CMK (cell line): Measurements from ENCODE around the gene HBA1.
"Not testable (repeated sequence)": the region's sequence is repeated elsewhere in the genome, so short reads cannot be mapped to it uniquely, and the experiment has no call there.

Experiments used
- DNase-seq: peaks from one replicate; pipeline ENCODE4 v3.0.0-alpha.2; 2010; ENCODE audit warnings: low read depth

The HBA1 gene

DNA sequence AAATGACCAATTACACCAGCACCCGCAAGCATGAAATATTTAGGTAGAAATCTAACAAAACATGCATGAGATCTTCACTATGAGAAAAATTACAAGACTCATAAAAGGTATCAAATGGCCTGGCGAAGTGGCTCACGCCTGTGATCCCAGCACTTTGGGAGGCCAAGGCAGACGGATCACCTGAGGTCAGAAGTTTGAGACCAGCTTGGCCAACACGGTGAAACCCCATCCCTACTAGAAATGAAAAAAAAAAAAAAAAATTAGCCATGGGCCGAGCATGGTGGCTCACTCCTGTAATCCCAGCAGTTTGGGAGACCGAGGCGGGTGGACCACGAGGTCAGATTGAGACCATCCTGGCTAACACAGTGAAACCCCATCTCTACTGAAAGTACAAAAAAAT, 27.6 kb downstream of the HBA1 start:
- not testable (repeated sequence) for DNase-seq

DNA sequence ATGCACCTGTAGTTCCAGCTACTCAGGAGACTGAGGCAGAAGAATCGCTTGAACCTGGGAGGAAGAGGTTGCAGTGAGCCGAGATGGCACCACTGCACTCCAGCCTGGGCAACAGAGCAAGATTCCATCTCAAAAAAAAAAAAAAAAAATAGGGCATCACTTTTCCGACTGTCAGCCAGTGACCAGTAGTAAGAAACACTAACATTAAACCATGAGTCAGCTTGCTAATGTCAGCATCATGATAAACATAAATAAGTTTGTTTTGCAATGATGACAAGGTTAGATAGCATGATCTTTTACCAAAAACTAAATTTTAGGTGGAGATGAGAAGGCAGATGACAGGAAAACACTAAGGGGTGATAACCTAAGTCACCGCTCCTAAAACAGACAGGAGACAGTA, 32.9 kb downstream of the HBA1 start:
- not testable (repeated sequence) for DNase-seq

DNA sequence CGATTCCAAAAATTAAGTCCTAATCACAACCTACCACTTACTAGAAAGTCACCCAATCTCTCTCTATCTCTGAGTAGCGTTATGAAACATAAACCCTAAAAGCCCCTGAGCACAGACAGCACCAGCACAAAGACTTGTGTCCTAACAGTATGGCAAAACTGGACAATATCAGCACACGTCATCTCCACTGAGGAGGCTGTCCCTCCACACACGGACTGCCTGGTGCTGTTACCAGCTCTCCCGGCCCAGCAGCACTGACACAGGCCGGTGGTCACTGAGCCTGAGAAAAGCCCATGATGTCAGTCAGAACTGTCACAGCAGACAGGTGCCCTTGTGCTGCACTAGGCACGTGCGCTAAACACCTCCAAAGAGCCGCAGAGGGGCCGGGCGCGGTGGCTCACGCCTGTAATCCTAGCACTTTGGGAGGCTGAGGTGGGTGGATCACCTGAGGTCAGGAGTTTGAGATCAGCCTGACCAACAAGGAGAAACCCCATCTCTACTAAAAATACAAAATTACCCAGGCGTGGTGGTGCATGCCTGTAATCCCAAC, 35.2 kb downstream of the HBA1 start:
- DNase-seq: not testable (repeated sequence)

DNA sequence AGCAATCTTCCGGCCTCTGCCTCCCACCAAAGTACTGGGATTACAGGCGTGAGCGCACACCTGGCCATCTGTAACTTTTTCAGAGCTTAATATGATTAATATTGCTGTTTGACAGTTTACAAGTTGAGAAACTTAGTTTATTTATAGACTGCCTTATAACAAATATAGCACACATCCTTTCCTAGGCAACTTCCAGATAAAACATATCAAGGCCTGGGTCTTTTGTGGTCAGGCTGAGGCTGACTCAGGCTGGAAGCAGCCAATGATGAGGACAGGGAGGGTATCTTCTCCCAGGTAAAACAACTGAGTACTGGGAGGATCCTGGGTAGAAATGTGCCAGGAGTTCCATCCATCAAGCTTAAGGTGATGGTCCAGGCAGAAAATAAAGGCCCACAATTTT, 36.5 kb downstream of the HBA1 start:
- no peak for DNase-seq

DNA sequence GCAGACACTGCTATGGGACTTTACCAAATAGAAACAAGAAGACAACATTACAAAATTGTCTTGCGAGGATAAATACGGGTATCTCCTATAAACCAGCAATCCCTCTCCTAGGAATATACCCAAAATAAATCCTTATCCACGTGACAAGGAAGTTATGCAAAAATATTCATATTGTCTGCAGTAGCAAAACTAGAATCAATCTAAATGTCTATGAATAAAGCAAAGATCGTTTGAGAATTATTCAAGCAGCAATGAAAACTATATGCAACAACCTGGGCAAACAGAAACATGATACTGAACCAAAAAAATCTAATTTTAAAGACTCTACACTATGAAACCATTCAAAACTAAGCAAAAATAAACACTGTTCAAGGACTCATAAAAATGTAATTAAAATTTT, 43.5 kb downstream of the HBA1 start:
- DNase-seq: no peak
